Small intestine (tissue), 7 donors: ENCODE data around the gene TMEM147. TPM values are rescaled to one million over a fixed set of nuclear protein-coding genes. Genes with fewer than 3 reads are reported as not detected.

Source experiments
- DNase-seq, 2 donors: peaks; one replicate each; pipeline versions ENCODE4 v3.0.0 to v3.0.0-alpha.2; 2013
- FAIRE-seq: peaks from 2 replicates; lab custom pipeline; 2012; peaks lifted over from hg19 to GRCh38; lab: Jason Lieb, UNC
- H3K27ac ChIP-seq, 3 donors: one replicate each; pipeline ENCODE4 v1.5.1; 2013; ENCODE audit warnings: low read length in 2 of 3, mild to moderate bottlenecking in 2 of 3, control low read depth in 1 of 3, inconsistent platforms in 1 of 3, low read depth in 1 of 3, moderate library complexity in 1 of 3
- H3K27me3 ChIP-seq, 3 donors: one replicate each; pipeline ENCODE4 v1.6.1; 2013; ENCODE audit warnings: low read length in 3 of 3, inconsistent platforms in 1 of 3; ENCODE audit not compliant: control insufficient read depth in 3 of 3, insufficient read depth in 3 of 3
- H3K36me3 ChIP-seq, 3 donors: one replicate each; pipeline ENCODE4 v1.6.1; 2013; ENCODE audit warnings: low read length in 3 of 3, inconsistent platforms in 1 of 3, low read depth in 1 of 3, mild to moderate bottlenecking in 1 of 3, moderate library complexity in 1 of 3; ENCODE audit not compliant: control insufficient read depth in 3 of 3, insufficient read depth in 2 of 3
- H3K4me1 ChIP-seq, 3 donors: one replicate each; pipeline ENCODE4 v1.6.1; 2013; ENCODE audit warnings: low read length in 2 of 3, inconsistent platforms in 1 of 3, low read depth in 1 of 3, mild to moderate bottlenecking in 1 of 3, moderate library complexity in 1 of 3; ENCODE audit not compliant: control insufficient read depth in 3 of 3, insufficient read depth in 2 of 3
- H3K4me3 ChIP-seq, 3 donors: one replicate each; pipeline ENCODE4 v1.5.1; 2013; ENCODE audit warnings: low read length in 3 of 3, control low read depth in 1 of 3, inconsistent platforms in 1 of 3, low read depth in 1 of 3, mild to moderate bottlenecking in 1 of 3, moderate library complexity in 1 of 3
- H3K9me3 ChIP-seq, 2 donors: one replicate each; pipeline ENCODE4 v1.6.1; 2013; ENCODE audit warnings: low read depth in 1 of 2, low read length in 1 of 2; ENCODE audit not compliant: control insufficient read depth in 2 of 2, insufficient read depth in 1 of 2
- WGBS, 3 donors: extraction: QIAGEN DNeasy Blood & Tissue Kit; methylation state at CpG; one replicate each; pipeline ENCODE4 v1.1.7; 2013; 5-methylcytosine and 5-hydroxymethylcytosine counted together
- polyA plus RNA-seq, 4 donors: library from polyadenylated mRNA; stranded (reverse) in 3 of 4; unstranded in 1 of 4; fragments of 200-250 nt in 3 of 4; fragments of 120-200 nt in 1 of 4; gene quantifications; one replicate each; pipeline versions ENCODE4 v1.2.1 to v1.2.3, GENCODE V29; 2013
- donor health status: healthy with polysubstance abuse.
- donor health status: control.
- donor health status: control.
- donor health status: Bipolar disorder and iron deficiency.
- donor health status: healthy.

The TMEM147 gene
- polyA plus RNA-seq, 4 donors = 40.3 to 149 (median 77.5) TPM

DNA sequence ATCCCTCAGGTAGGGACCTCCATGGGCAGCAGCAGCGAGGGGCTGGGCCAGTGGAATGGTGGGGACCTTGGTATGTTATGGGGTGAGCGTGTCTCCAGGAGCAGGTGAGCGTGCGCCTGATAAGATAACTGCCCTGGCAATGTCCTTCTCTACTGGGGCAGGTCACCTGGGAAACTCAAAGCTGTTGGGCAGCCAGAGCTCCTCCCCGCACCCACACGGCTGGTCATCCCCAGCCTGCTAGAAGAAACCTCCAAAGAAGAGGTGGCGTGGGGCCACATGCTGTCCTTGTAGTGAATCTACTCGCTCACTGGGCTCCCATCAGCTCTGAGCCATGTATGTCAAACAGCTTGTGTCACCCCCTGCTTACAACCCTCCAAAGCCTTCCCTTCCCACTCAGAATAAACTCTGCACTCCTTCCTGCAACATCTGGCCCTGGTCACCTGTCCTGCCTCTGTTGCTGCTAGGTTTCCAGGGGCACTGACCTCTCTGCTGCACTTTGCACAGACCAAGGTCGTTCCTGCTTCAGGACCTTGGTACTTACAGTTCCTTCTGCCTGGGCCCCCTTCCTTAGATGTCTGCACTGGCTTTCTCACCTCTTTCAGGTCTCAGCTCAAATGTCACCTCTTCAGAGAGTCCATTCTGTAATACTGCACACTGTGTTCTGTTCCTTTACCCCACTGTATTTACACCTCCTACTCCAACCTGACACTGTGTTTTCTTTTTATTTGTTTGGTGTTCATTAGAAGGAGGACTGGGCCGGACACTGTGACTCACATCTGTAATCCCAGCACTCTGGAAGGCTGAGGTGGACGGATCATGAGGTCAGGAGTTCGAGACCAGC, 19.8 kb downstream of the TMEM147 start:
- no peak overlapping the region for H3K27ac ChIP-seq
- H3K4me3 ChIP-seq = no peak overlapping the region
- no peaks in the 10 kb centered on the region for H3K9me3 ChIP-seq
- FAIRE-seq (no peak), DNase-seq (no peak)
- H3K27me3 ChIP-seq = peaks cover 0 to 4% (median 3%) of the 10 kb centered on the region in 3 donors
- WGBS, 3 donors = 49 to 71% (median 50%) methylated on average over 12 of the region's 12 CpGs
- H3K36me3 ChIP-seq = no peaks in the 10 kb centered on the region
- no peaks in the 10 kb centered on the region for H3K4me1 ChIP-seq

DNA sequence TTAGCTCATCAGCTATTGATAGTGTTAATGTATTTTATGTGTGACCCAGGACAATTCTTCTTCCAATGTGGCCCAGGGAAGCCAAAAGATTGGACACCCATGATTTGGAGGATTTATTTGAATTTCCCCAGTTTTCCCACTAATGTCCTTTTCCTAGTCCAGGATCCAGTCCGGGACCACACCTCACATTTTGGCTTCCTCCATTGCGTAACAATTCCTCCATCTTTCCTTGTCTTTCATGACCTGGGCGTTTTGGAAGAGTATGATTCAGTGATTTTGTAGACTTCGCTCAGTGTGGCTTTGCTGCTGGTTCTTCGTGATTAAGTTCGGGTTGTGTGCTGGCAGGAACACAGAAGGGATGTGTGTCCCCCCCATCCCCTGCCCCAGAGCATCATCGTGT, 21.3 kb downstream of the TMEM147 start:
- 77 to 79% (median 77%) methylated on average over 7 of the region's 7 CpGs for WGBS, 3 donors

DNA sequence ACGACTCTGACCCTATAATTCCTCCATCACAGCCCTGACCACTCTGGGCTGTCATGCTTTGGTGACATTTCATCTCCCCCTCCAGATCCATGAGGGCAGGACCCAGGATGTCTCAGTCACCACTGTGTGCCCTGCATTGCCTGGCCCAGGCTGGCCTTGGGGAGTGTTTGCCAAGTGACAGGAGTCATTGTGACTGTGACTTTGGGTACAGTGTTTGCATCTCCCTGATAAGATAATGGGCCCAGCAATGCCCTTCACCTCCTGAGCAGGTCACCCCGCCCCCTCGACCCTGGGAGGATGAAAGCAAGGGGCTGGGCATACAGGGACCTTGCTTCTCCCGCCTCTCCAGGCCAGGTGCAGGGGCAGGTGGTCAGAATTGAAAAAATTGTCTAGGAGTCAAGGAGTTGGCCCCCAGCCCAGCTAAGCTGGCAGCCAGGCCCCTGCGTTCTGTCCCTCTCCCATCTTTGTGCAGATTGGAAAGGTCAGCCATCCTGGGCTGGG, 23.9 kb downstream of the TMEM147 start:
- 17 to 48% (median 27%) methylated on average over 5 of the region's 5 CpGs for WGBS, 3 donors
- DNase-seq (no peak), FAIRE-seq (no peak)
- no peaks in the 10 kb centered on the region for H3K36me3 ChIP-seq
- H3K4me1 ChIP-seq = no peaks in the 10 kb centered on the region
- H3K9me3 ChIP-seq = no peaks in the 10 kb centered on the region
- H3K27ac ChIP-seq = no peak overlapping the region
- no peak overlapping the region for H3K4me3 ChIP-seq
- H3K27me3 ChIP-seq = peaks cover 0 to 3% (median 0%) of the 10 kb centered on the region in 3 donors

More for the DNA sequence above, 21.3 kb downstream of the TMEM147 start:
- Histone ChIP-seq H3K9me3 (no peaks in the 10 kb centered on the region), H3K4me1 (no peaks in the 10 kb centered on the region), H3K27me3 (peaks cover 0 to 3% (median 0%) of the 10 kb centered on the region in 3 donors), H3K36me3 (no peaks in the 10 kb centered on the region), H3K4me3 (no peak overlapping the region), H3K27ac (no peak overlapping the region)
- DNase-seq = no peak
- no peak for FAIRE-seq

DNA sequence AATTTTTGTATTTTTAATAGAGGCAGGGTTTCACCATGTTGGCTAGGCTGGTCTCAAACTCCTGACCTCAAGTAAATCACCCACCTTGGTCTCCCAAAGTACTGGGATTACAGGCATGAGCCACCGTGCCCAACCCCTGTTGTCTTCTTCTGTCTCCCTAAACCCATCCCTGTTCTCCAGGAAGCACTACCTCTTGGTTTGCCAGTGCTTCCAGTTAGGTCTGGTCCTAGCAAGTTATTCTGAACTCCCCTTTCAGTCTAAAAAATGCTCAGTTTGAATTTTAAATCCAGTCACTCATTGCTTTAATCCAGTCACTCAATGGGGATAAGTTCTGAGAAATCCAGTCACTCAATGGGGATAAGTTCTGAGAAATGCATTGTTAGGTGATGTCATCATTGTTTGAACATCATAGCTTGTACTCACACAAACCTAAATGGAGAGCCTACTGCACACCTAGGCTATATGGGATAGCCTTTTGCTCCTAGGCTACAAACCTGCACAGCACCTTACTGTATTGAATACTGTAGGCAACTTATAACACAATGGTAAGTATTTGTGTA, 26.1 kb downstream of the TMEM147 start:
- DNase-seq (no peak), FAIRE-seq (no peak)
- peaks cover 0 to 11% of the 10 kb centered on the region in 2 donors for H3K9me3 ChIP-seq
- no peak overlapping the region for H3K4me3 ChIP-seq
- WGBS, 3 donors = 91 to 100% (median 94%) methylated on average over 1 of the region's 1 CpG
- H3K27me3 ChIP-seq = peaks cover 0 to 3% (median 0%) of the 10 kb centered on the region in 3 donors
- H3K36me3 ChIP-seq = no peaks in the 10 kb centered on the region
- H3K4me1 ChIP-seq = no peaks in the 10 kb centered on the region
- H3K27ac ChIP-seq = no peak overlapping the region

DNA sequence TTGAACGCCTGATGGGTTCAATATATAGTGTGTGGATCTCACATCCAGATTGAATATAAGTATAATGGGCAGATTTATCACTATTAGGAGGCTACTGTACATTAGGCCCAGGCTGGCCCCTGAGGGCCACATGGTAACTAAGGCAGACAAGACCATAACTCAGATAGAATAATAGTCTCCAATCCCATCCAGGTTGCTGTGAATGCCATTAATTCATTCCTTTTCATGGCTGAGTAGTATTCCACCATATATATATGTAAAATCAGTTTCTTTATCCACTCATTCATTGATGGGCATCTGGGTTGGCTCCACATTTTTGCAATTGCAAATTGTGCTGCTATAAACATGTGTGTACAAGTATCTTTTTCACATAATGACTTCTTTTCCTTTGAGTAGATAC, 32.5 kb downstream of the TMEM147 start:
- Histone ChIP-seq H3K4me3 (no peak overlapping the region), H3K27ac (no peak overlapping the region), H3K27me3 (no peaks in the 10 kb centered on the region), H3K4me1 (no peaks in the 10 kb centered on the region), H3K36me3 (no peaks in the 10 kb centered on the region), H3K9me3 (peaks cover 0 to 22% of the 10 kb centered on the region in 2 donors)
- FAIRE-seq (no peak), DNase-seq (no peak)
- WGBS, 3 donors = 86 to 93% (median 89%) methylated on average over 1 of the region's 1 CpG

DNA sequence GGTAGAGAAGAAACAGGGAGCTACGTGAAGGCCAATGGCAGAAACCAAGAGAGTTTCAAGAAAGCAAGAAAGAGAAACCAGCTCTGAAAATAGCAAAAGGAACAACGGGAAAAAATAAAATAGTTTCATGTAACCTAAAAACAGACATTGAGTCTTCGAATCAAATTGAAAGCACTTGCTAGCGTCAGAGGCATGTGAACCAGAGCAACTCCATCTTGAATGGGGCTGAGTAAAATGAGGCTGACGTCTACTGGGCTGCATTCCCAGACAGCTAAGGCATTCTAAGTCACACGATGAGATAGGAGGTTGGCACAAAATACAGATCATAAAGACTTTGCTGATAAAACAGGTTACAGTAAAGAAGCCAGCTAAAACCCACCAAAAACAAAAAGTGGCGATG, 33.3 kb downstream of the TMEM147 start:
- no peak for DNase-seq
- H3K4me3 ChIP-seq = no peak overlapping the region
- no peaks in the 10 kb centered on the region for H3K36me3 ChIP-seq
- WGBS, 3 donors = 62 to 67% (median 67%) methylated on average over 7 of the region's 7 CpGs
- peaks cover 0 to 22% of the 10 kb centered on the region in 2 donors for H3K9me3 ChIP-seq
- no peak overlapping the region for H3K27ac ChIP-seq
- no peaks in the 10 kb centered on the region for H3K27me3 ChIP-seq
- H3K4me1 ChIP-seq = no peaks in the 10 kb centered on the region
- no peak for FAIRE-seq

DNA sequence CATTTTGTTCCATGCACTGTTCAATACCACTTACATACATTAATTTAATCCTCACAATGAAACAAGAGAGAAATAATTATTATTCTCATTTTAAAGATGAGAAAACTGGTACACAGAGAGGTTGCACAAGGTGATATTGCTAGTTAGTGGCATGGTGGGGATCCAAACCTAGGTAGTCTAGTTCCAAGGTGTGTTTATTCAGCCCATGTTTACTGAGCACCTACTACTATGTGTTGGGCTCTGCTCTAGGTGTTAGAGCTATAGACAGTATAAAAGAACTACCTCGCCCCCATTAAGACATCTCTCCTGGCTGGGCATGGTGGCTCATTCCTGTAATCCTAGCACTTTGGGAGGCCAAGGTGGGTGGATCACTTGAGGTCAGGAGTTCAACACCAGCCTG, 37.3 kb downstream of the TMEM147 start:
- no peak for FAIRE-seq

DNA sequence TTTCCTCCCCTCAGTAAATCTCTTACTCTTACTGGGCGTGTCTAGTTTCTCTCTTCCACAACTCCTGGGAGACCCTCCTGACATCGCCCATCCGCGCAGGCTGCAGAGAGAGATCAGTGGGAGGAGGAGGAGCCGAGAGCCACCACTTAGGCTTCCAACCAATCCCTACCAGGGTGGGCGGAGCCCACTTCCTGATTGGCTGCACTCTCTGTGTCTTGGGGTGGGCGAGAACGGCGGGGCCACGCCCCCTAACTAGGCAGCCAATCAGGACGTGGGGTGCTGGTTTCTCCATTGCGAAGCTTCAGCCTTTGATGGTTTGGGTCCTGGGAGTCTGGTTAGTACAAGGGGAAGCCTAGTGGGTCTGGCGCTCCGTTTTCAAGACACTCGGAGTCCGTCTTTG, 40.4 kb downstream of the TMEM147 start, which contains the start of gene PMIS2:
TSS of gene PMIS2 (plus strand) at position 326 of the 400 bp plus-strand sequence. CDS start 87 bp downstream, outside the sequence.
- no peaks in the 10 kb centered on the region for H3K9me3 ChIP-seq
- WGBS, 3 donors = 44 to 55% (median 45%) methylated on average over 16 of the region's 16 CpGs
- no peak within 1 kb of the TSS for H3K27ac ChIP-seq
- FAIRE-seq (no peak), DNase-seq (no peak)
- no peaks in the 10 kb centered on the region for H3K4me1 ChIP-seq
- H3K27me3 ChIP-seq = peaks cover 0 to 17% (median 4%) of the 10 kb centered on the region in 3 donors
- no peak within 1 kb of the TSS for H3K4me3 ChIP-seq
- H3K36me3 ChIP-seq = no peaks in the 10 kb centered on the region

More for the DNA sequence above, 37.3 kb downstream of the TMEM147 start:
- WGBS, 3 donors = 55 to 88% (median 71%) methylated on average over 1 of the region's 1 CpG
- DNase-seq = no peak
- Histone ChIP-seq H3K36me3 (no peaks in the 10 kb centered on the region), H3K9me3 (no peaks in the 10 kb centered on the region), H3K27ac (no peak overlapping the region), H3K4me3 (no peak overlapping the region), H3K4me1 (no peaks in the 10 kb centered on the region), H3K27me3 (peaks cover 0 to 13% (median 4%) of the 10 kb centered on the region in 3 donors)
